ENCODE data around the gene TBL2. TPM values are rescaled to one million over a fixed set of nuclear protein-coding genes. Genes with fewer than 3 reads are reported as not detected.
"Not testable (repeated sequence)": the region's sequence is repeated elsewhere in the genome, so short reads cannot be mapped to it uniquely, and the experiment has no call there.

The TBL2 gene
- total and polyA plus RNA-seq, 10 of the 15 experiments (the other 5 are each of a cell fraction or from before 2014, with no cell fraction given): 1.1 to 49.7 (median 26.7) TPM

- no peaks in the 10 kb centered on the region for H3K9me3 ChIP-seq (replicated peaks; ENCODE audit: control insufficient read depth, insufficient read depth, low read length)
- peak; percentile 55 for ATAC-seq
- H2AFZ ChIP-seq (ENCODE audit: control insufficient read depth, low read depth, low read length): no peak overlapping the region
- no TSS peak for BruUV-seq (replicated peaks)
- no peak for TF ChIP-seq POLR2A (IDR thresholded peaks at IDR 0.05; ENCODE audit: low read depth, low read length)
- TF ChIP-seq CTCF (IDR thresholded peaks at IDR 0.05 in 2 of 3, conservative IDR thresholded peaks at IDR 0.05 in 1 of 3; ENCODE audit: control insufficient read depth in 2 of 3, extremely low read depth in 1 of 3, insufficient read depth in 1 of 3, low read depth in 3 of 3, low read length in 3 of 3): peak in 1 of 3 experiments; percentile 3; a peak in 1 of 6 replicates
- H3K4me3 ChIP-seq: no peak overlapping the region
- no peak overlapping the region for H3K4me2 ChIP-seq (ENCODE audit: control insufficient read depth, insufficient read depth)
- POLR2A ChIA-PET: interaction anchor here (0.7 kb wide), 1 partner anchor 34 kb away, joined by 6 read pairs; no protein-coding TSS in a partner anchor
- H3K36me3 ChIP-seq (ENCODE audit: control insufficient read depth in 2 of 2, insufficient read depth in 2 of 2, low read length in 1 of 2): no peaks in the 10 kb centered on the region
- H3K4me1 ChIP-seq (ENCODE audit: control insufficient read depth, insufficient read depth, low read length): no peaks in the 10 kb centered on the region
- in situ Hi-C loops (cut with MboI): no loop called here
- SMC1A ChIA-PET (ENCODE audit: uncharacterized antibody, unreplicated experiment): interaction anchor here (1.2 to 1.3 kb wide), 2 partner anchors 9 to 117 kb away, joined by 3 read pairs; no protein-coding TSS in a partner anchor
- no peak overlapping the region for H3K9ac ChIP-seq (ENCODE audit: control insufficient read depth, insufficient read depth, low read length)
- H3K79me2 ChIP-seq (ENCODE audit: control insufficient read depth, insufficient read depth, low read length): no peaks in the 10 kb centered on the region
- H3K27me3 ChIP-seq (replicated peaks in 1 of 2; ENCODE audit: control insufficient read depth in 2 of 2, insufficient read depth in 2 of 2, low read length in 1 of 2): no peaks in the 10 kb centered on the region; a peak in 2 of 4 replicates
- 43% methylated on average over 4 of the region's 4 CpGs for WGBS (ENCODE audit: insufficient coverage, insufficient replicate concordance, low lambda C conversion rate, missing lambda C conversion rate)
- intact Hi-C loops (cut with micrococcal nuclease; ENCODE audit: unreplicated experiment): no loop called here
- RAD21 ChIA-PET (ENCODE audit: unreplicated experiment): no interaction called here
- no peak for FAIRE-seq
- no peak for DNase-seq (ENCODE audit: low read depth, low spot score)
- H4K20me1 ChIP-seq (ENCODE audit: control insufficient read depth, insufficient read depth): no peaks in the 10 kb centered on the region
- CTCF ChIA-PET: interaction anchor here (1.1 to 1.7 kb wide), 2 partner anchors 10 to 118 kb away, joined by 4 to 10 read pairs; no protein-coding TSS in a partner anchor
- H3K27ac ChIP-seq (ENCODE audit: control insufficient read depth, insufficient read depth): no peak overlapping the region
Observed at GRCh38 chr7:73615886-73616285, 37.5 kb upstream of the TBL2 start.

DNA sequence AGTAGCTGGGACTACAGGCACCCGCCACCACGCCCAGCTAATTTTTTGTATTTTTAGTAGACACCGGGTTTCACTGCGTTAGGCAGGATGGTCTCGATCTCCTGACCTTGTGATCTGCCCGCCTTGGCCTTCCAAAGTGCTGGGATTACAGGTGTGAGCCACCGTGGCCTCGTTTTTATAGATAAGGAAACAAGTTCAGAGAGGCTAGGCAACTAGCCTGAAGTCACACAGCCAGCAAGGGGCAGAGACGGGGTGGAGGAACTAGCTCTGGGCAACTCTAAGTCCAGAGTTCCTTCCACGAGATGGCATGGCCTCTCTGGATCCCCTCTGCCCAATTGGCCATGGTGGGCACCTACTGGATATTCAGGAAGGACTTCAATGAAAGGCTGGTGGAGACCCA is 36.6 kb upstream of the TBL2 start:
- intact Hi-C loops (cut with micrococcal nuclease; ENCODE audit: unreplicated experiment): loop anchor here (5.0 kb wide), 1 partner anchor 52 kb away; the partner anchor contains the start of gene VPS37D
- H3K4me3 ChIP-seq; FAIRE-seq; H2AFZ ChIP-seq (ENCODE audit: control insufficient read depth, low read depth, low read length); H3K79me2 ChIP-seq (ENCODE audit: control insufficient read depth, insufficient read depth, low read length); BruUV-seq (replicated peaks); H3K27me3 ChIP-seq (replicated peaks in 1 of 2; ENCODE audit: control insufficient read depth in 2 of 2, insufficient read depth in 2 of 2, low read length in 1 of 2); DNase-seq (ENCODE audit: low read depth, low spot score); H3K4me2 ChIP-seq (ENCODE audit: control insufficient read depth, insufficient read depth); H3K9me3 ChIP-seq (replicated peaks; ENCODE audit: control insufficient read depth, insufficient read depth, low read length); in situ Hi-C loops (cut with MboI); H4K20me1 ChIP-seq (ENCODE audit: control insufficient read depth, insufficient read depth); H3K9ac ChIP-seq (ENCODE audit: control insufficient read depth, insufficient read depth, low read length); H3K36me3 ChIP-seq (ENCODE audit: control insufficient read depth in 2 of 2, insufficient read depth in 2 of 2, low read length in 1 of 2); RAD21 ChIA-PET (ENCODE audit: unreplicated experiment); H3K27ac ChIP-seq (ENCODE audit: control insufficient read depth, insufficient read depth); H3K4me1 ChIP-seq (ENCODE audit: control insufficient read depth, insufficient read depth, low read length); ATAC-seq: not testable (repeated sequence)
- ChIA-PET POLR2A (interaction anchor here (0.6 kb wide), 1 partner anchor 16 kb away, joined by 3 read pairs; no protein-coding TSS in a partner anchor), CTCF (interaction anchor here (1.1 to 1.7 kb wide), 3 partner anchors 9 to 119 kb away, joined by 4 to 10 read pairs (median 6); no protein-coding TSS in a partner anchor), SMC1A (ENCODE audit: uncharacterized antibody, unreplicated experiment) (interaction anchor here (1.3 kb wide), 1 partner anchor 118 kb away, joined by 3 read pairs; no protein-coding TSS in a partner anchor)
- WGBS (ENCODE audit: insufficient coverage, insufficient replicate concordance, low lambda C conversion rate, missing lambda C conversion rate): 40% methylated on average over 10 of the region's 10 CpGs

Data from GM12878 (cell line).